B cell (primary cell): Measurements from ENCODE around the gene SOX6. TPM values are rescaled to one million over a fixed set of nuclear protein-coding genes. Genes with fewer than 3 reads are reported as not detected.

ENCODE experiments used
- ATAC-seq: fragments of 200-7000 bp; cut with Tn5 transposase; one replicate; pipeline ENCODE4 v1.10.0; 2021; ENCODE audit warnings: low read depth, mild to moderate bottlenecking, moderate number of reproducible peaks, moderate library complexity
- CTCF ChIA-PET: fragments of 350-600 bp; sonication (Branson Sonifier 250); formaldehyde crosslinking; loops from one replicate; lab custom pipeline; 2021; ENCODE audit warnings: antibody characterized with exemption, inconsistent platforms; lab: Charles Lee
- POLR2A ChIA-PET: fragments of 350-600 bp; sonication (Branson Sonifier 250); formaldehyde crosslinking; loops from one replicate; lab custom pipeline; 2021; ENCODE audit warnings: antibody characterized with exemption; lab: Charles Lee
- DNase-seq: peaks from one replicate; pipeline ENCODE4 v3.0.0; 2013
- H2AFZ ChIP-seq: 2 replicates; pipeline ENCODE4 v1.6.1; 2012; ENCODE audit warnings: mild to moderate bottlenecking, low read depth, low read length; ENCODE audit not compliant: insufficient read depth, poor library complexity, severe bottlenecking
- H3K27ac ChIP-seq, 2 donors: 1 replicate in 1 of 2; 2 replicates in 1 of 2; pipeline ENCODE4 v1.5.1; 2012 to 2013; ENCODE audit warnings: low read length in 2 of 2, mild to moderate bottlenecking in 2 of 2, moderate library complexity in 1 of 2
- H3K27me3 ChIP-seq, 4 experiments: fragments of 200-600 bp in 1 of 4; sonication (generic) in 1 of 4; replicated peaks in 1 of 4; 1 replicate in 2 of 4; 2 replicates in 2 of 4; pipeline versions ENCODE4 v1.6.1 to v1.7.0; 2013 to 2016; ENCODE audit warnings: low read length in 3 of 4, mild to moderate bottlenecking in 2 of 4, mixed read lengths in 1 of 4, moderate library complexity in 1 of 4; ENCODE audit not compliant: insufficient read depth in 4 of 4, control insufficient read depth in 3 of 4; ENCODE audit errors: control extremely low read depth in 1 of 4
- H3K36me3 ChIP-seq, 2 experiments: replicated peaks in 1 of 2; 1 replicate in 1 of 2; 2 replicates in 1 of 2; pipeline versions ENCODE4 v1.6.1 to v1.7.1; 2013; ENCODE audit warnings: low read length in 1 of 2; ENCODE audit not compliant: insufficient read depth in 2 of 2, control insufficient read depth in 1 of 2; ENCODE audit errors: control extremely low read depth in 1 of 2, extremely low read depth in 1 of 2
- H3K4me1 ChIP-seq, 2 donors: fragments of 200-600 bp in 1 of 2; sonication (generic) in 1 of 2; 1 replicate in 1 of 2; 2 replicates in 1 of 2; pipeline versions ENCODE4 v1.5.1 to v1.6.1; 2013 to 2017; ENCODE audit warnings: low read length in 2 of 2; ENCODE audit not compliant: control insufficient read depth in 2 of 2, insufficient read depth in 2 of 2
- H3K4me2 ChIP-seq: replicated peaks from 2 replicates; pipeline ENCODE3; 2012; ENCODE audit warnings: mild to moderate bottlenecking, low read depth, low read length; ENCODE audit not compliant: poor library complexity, severe bottlenecking
- H3K4me3 ChIP-seq, 5 experiments: fragments of 200-600 bp in 1 of 5; sonication (generic) in 1 of 5; 1 replicate in 3 of 5; 2 replicates in 2 of 5; pipeline versions ENCODE4 v1.5.1 to v1.7.0; 2011 to 2016; ENCODE audit warnings: low read length in 4 of 5, mild to moderate bottlenecking in 4 of 5, low read depth in 2 of 5, control low read depth in 1 of 5, moderate library complexity in 1 of 5; ENCODE audit not compliant: insufficient read depth in 1 of 5; ENCODE audit errors: control extremely low read depth in 1 of 5, extremely low read depth in 1 of 5
- H3K79me2 ChIP-seq: fragments of 200-600 bp; sonication (generic); one replicate; pipeline ENCODE4 v1.6.0; 2016; ENCODE audit warnings: low read length; ENCODE audit not compliant: control insufficient read depth, insufficient read depth
- H3K9ac ChIP-seq: fragments of 200-600 bp; sonication (generic); 2 replicates; pipeline ENCODE4 v1.6.1; 2017; ENCODE audit warnings: mild to moderate bottlenecking, low read length, moderate library complexity
- H3K9me3 ChIP-seq, 3 donors: one replicate each; pipeline versions ENCODE4 v1.6.1 to v1.7.1; 2013; ENCODE audit warnings: low read length in 2 of 3; ENCODE audit not compliant: control insufficient read depth in 2 of 3, insufficient read depth in 1 of 3; ENCODE audit errors: control extremely low read depth in 1 of 3
- H4K20me1 ChIP-seq: 2 replicates; pipeline ENCODE4 v1.6.0; 2012; ENCODE audit warnings: mild to moderate bottlenecking, low read length; ENCODE audit not compliant: insufficient read depth, control insufficient read depth, poor library complexity, severe bottlenecking
- H3K27ac Mint-ChIP-seq: one replicate; pipeline ENCODE4 v1.8.0; 2021; ENCODE audit warnings: mixed read lengths
- H3K27me3 Mint-ChIP-seq: one replicate; pipeline ENCODE4 v1.8.0; 2021; ENCODE audit warnings: mixed read lengths
- H3K4me1 Mint-ChIP-seq: one replicate; pipeline ENCODE4 v1.8.0; 2021; ENCODE audit warnings: mixed read lengths
- H3K4me3 Mint-ChIP-seq: one replicate; pipeline ENCODE4 v1.8.0; 2021; ENCODE audit warnings: mixed read lengths
- H3K9me3 Mint-ChIP-seq: one replicate; pipeline ENCODE4 v1.8.0; 2022; ENCODE audit warnings: mixed read lengths; ENCODE audit not compliant: insufficient read depth
- EZH2 ChIP-seq: IDR thresholded peaks from 2 replicates; pipeline ENCODE4 v1.6.1; 2012; ENCODE audit warnings: borderline replicate concordance, low read depth, mild to moderate bottlenecking, moderate library complexity, low read length; ENCODE audit not compliant: insufficient read depth, poor library complexity, severe bottlenecking
- WGBS: methylation state at CpG from one replicate; pipeline ENCODE4 v1.1.5; 2013; ENCODE audit warnings: missing lambda C conversion rate; ENCODE audit not compliant: insufficient coverage; 5-methylcytosine and 5-hydroxymethylcytosine counted together
- intact Hi-C: fragments of 100-400 bp; cut with micrococcal nuclease; formaldehyde crosslinking; loops from one replicate; pipeline ENCODE4 v1.10.0; 2022
- polyA plus RNA-seq: library from polyadenylated mRNA; depleted of rRNA; stranded (reverse); fragments of >200 nt; gene quantifications from 2 replicates; pipeline ENCODE4 v1.2.3, GENCODE V29; 2012
- total RNA-seq, 2 donors: library from RNA; stranded (reverse); fragments of 120-200 nt in 1 of 2; gene quantifications; 1 replicate in 1 of 2; 2 replicates in 1 of 2; pipeline versions ENCODE4 v1.2.3 to v1.2.4, GENCODE V29; 2013 to 2022
- TF ChIP-seq, protein P1 (sequence below): fragments of 200-600 bp; IDR thresholded peaks from one replicate; pipeline ENCODE4 v1.8.0; 2022; ENCODE audit warnings: antibody characterized with exemption, mild to moderate bottlenecking

Gene SOX6
- total and polyA plus RNA-seq, 2 donors (not counting 1 experiment from before 2014, with no cell fraction given) = not detected

DNA sequence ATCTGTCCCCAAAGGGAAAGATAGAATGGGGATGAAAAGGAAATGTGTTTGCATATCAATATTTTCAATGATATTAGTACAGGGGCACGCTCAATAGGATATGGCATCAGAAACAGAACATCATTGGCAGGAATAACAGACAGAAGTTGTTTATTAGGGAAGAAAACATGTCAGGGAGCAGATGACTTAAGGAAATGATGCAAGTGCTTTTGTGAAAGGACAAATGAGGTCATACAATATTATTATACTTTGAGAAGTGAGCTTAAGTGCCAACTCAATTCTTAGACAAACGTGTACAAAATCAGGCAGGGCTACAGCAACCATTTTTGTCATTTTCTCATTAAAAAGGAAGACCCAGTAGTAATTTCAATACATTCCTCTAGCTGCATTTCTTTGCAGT lies 388.4 kb downstream of the SOX6 start:
- H3K4me1 Mint-ChIP-seq = no peaks in the 10 kb centered on the region
- no peak overlapping the region for H3K4me3 Mint-ChIP-seq
- TF ChIP-seq, protein P1, sequence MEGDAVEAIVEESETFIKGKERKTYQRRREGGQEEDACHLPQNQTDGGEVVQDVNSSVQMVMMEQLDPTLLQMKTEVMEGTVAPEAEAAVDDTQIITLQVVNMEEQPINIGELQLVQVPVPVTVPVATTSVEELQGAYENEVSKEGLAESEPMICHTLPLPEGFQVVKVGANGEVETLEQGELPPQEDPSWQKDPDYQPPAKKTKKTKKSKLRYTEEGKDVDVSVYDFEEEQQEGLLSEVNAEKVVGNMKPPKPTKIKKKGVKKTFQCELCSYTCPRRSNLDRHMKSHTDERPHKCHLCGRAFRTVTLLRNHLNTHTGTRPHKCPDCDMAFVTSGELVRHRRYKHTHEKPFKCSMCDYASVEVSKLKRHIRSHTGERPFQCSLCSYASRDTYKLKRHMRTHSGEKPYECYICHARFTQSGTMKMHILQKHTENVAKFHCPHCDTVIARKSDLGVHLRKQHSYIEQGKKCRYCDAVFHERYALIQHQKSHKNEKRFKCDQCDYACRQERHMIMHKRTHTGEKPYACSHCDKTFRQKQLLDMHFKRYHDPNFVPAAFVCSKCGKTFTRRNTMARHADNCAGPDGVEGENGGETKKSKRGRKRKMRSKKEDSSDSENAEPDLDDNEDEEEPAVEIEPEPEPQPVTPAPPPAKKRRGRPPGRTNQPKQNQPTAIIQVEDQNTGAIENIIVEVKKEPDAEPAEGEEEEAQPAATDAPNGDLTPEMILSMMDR = no peak
- no peak for TF ChIP-seq EZH2
- no peak overlapping the region for H3K4me3 ChIP-seq
- POLR2A ChIA-PET = no interaction called here
- no peak overlapping the region for H2AFZ ChIP-seq
- no peaks in the 10 kb centered on the region for H3K36me3 ChIP-seq
- no peak overlapping the region for H3K27ac ChIP-seq
- no peak overlapping the region for H3K4me2 ChIP-seq
- WGBS = 33% methylated on average over 1 of the region's 2 CpGs
- DNase-seq = no peak
- H3K27me3 Mint-ChIP-seq = no peaks in the 10 kb centered on the region
- no peak overlapping the region for H3K9ac ChIP-seq
- no peaks in the 10 kb centered on the region for H3K27me3 ChIP-seq
- no peaks in the 10 kb centered on the region for H4K20me1 ChIP-seq
- intact Hi-C loops = no loop called here
- no peaks in the 10 kb centered on the region for H3K4me1 ChIP-seq
- CTCF ChIA-PET = no interaction called here
- no peaks in the 10 kb centered on the region for H3K79me2 ChIP-seq
- H3K9me3 ChIP-seq = peaks cover 0 to 2% (median 0%) of the 10 kb centered on the region in 3 donors
- H3K27ac Mint-ChIP-seq = no peak overlapping the region
- no peaks in the 10 kb centered on the region for H3K9me3 Mint-ChIP-seq
- no peak for ATAC-seq

- Histone ChIP-seq H3K9ac (no peak overlapping the region), H3K36me3 (no peaks in the 10 kb centered on the region), H2AFZ (no peak overlapping the region), H3K27ac (no peak overlapping the region), H3K4me2 (no peak overlapping the region), H4K20me1 (no peaks in the 10 kb centered on the region), H3K4me3 (no peak overlapping the region), H3K27me3 (no peaks in the 10 kb centered on the region), H3K9me3 (peaks cover 0 to 2% (median 0%) of the 10 kb centered on the region in 3 donors), H3K4me1 (no peaks in the 10 kb centered on the region), H3K79me2 (no peaks in the 10 kb centered on the region)
- intact Hi-C loops = no loop called here
- ChIA-PET POLR2A (no interaction called here), CTCF (no interaction called here)
- no peak overlapping the region for H3K4me3 Mint-ChIP-seq
- no peaks in the 10 kb centered on the region for H3K27me3 Mint-ChIP-seq
- no peak for TF ChIP-seq EZH2
- TF ChIP-seq, protein P1 = no peak
- DNase-seq (no peak), ATAC-seq (no peak)
- WGBS = no CpG with 5 or more reads among the region's 2 CpGs
- no peak overlapping the region for H3K27ac Mint-ChIP-seq
- H3K4me1 Mint-ChIP-seq = no peaks in the 10 kb centered on the region
- H3K9me3 Mint-ChIP-seq = no peaks in the 10 kb centered on the region
Observed at GRCh38 chr11:15967166-15967565, 389.2 kb downstream of the SOX6 start.
